ENCODE results near the gene FSTL4. TPM values are rescaled to one million over a fixed set of nuclear protein-coding genes. Genes with fewer than 3 reads are reported as not detected.

FSTL4 gene
- total RNA-seq, 1 experiment from 2014 or later: 0.12 TPM

DNA sequence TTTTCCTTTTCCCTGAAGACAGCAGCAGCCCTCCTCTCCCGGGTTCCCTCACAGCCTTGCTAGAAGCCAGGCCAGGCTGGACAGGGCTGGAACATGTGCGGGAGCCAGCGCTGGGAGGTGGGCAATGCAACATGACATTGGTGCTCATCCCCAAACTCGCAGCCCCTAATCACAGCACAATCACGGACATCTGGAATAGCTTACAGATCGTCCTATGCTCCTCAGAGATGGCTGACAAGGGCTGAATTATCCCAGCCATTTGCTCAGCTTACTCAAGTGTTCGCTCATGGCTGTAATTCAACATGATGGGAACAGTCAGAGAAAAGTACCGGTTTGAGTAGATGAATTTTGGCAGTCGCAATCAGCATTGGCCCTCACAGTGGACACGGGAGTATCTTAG lies 49.8 kb downstream of the FSTL4 start:
- no peak for DNase-seq (ENCODE audit: unreplicated experiment)
- no peaks in the 10 kb centered on the region for H3K36me3 Mint-ChIP-seq (ENCODE audit: insufficient read depth, unreplicated experiment)
- H3K27me3 Mint-ChIP-seq (ENCODE audit: insufficient read depth, unreplicated experiment): peaks cover 85% of the 10 kb centered on the region

DNA sequence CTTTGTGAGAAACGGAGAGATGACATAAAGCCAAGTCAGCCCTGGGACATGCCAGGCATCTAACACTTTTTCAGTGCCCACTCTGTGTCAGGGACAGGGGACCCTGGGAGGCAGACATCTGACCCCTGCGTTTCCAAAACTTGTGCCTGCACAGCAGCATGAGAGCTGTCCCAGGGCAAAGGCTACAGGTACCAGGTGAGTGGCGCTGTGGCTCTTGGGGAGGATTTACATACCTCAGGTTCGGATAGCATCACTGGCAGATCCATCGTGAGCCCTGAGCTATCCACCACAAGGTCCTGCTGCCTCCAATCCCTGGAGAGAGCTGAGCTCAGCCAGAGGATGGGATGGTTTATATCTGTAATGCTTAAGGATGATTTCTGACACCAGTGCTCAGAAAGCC lies 52.4 kb downstream of the FSTL4 start:
- TF ChIP-seq, protein P1, sequence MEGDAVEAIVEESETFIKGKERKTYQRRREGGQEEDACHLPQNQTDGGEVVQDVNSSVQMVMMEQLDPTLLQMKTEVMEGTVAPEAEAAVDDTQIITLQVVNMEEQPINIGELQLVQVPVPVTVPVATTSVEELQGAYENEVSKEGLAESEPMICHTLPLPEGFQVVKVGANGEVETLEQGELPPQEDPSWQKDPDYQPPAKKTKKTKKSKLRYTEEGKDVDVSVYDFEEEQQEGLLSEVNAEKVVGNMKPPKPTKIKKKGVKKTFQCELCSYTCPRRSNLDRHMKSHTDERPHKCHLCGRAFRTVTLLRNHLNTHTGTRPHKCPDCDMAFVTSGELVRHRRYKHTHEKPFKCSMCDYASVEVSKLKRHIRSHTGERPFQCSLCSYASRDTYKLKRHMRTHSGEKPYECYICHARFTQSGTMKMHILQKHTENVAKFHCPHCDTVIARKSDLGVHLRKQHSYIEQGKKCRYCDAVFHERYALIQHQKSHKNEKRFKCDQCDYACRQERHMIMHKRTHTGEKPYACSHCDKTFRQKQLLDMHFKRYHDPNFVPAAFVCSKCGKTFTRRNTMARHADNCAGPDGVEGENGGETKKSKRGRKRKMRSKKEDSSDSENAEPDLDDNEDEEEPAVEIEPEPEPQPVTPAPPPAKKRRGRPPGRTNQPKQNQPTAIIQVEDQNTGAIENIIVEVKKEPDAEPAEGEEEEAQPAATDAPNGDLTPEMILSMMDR (IDR thresholded peaks at IDR 0.05; ENCODE audit: unreplicated experiment): no peak
- no peaks in the 10 kb centered on the region for H3K4me1 Mint-ChIP-seq (ENCODE audit: insufficient read depth, unreplicated experiment)
- CTCF ChIA-PET: interaction anchor here (0.5 to 2.8 kb wide), 4 partner anchors 9 to 135 kb away, joined by 3 to 7 read pairs (median 5); no protein-coding TSS in a partner anchor
- H3K9me3 Mint-ChIP-seq (ENCODE audit: unreplicated experiment): no peaks in the 10 kb centered on the region
- H3K27me3 Mint-ChIP-seq (ENCODE audit: insufficient read depth, unreplicated experiment): peaks cover 86% of the 10 kb centered on the region
- H3K27ac Mint-ChIP-seq (ENCODE audit: low read depth, unreplicated experiment): no peak overlapping the region
- no peak overlapping the region for H3K4me3 Mint-ChIP-seq (ENCODE audit: unreplicated experiment)
- H3K36me3 Mint-ChIP-seq (ENCODE audit: insufficient read depth, unreplicated experiment): no peaks in the 10 kb centered on the region
- BruUV-seq (replicated peaks): no TSS peak
- POLR2A ChIA-PET: no interaction called here
- DNase-seq (ENCODE audit: unreplicated experiment): no peak
- intact Hi-C loops (cut with micrococcal nuclease): no loop called here

More for the DNA sequence above, 49.8 kb downstream of the FSTL4 start:
- ChIA-PET POLR2A (no interaction called here), CTCF (interaction anchor here (0.7 to 1.8 kb wide), 5 partner anchors 9 to 306 kb away, joined by 3 to 5 read pairs (median 3); no protein-coding TSS in a partner anchor)
- intact Hi-C loops (cut with micrococcal nuclease): no loop called here
- BruUV-seq (replicated peaks): no TSS peak
- Mint-ChIP-seq H3K9me3 (ENCODE audit: unreplicated experiment) (no peaks in the 10 kb centered on the region), H3K4me3 (ENCODE audit: unreplicated experiment) (no peak overlapping the region), H3K27ac (ENCODE audit: low read depth, unreplicated experiment) (no peak overlapping the region), H3K4me1 (ENCODE audit: insufficient read depth, unreplicated experiment) (no peaks in the 10 kb centered on the region)
- TF ChIP-seq, protein P1 (IDR thresholded peaks at IDR 0.05; ENCODE audit: unreplicated experiment): no peak

DNA sequence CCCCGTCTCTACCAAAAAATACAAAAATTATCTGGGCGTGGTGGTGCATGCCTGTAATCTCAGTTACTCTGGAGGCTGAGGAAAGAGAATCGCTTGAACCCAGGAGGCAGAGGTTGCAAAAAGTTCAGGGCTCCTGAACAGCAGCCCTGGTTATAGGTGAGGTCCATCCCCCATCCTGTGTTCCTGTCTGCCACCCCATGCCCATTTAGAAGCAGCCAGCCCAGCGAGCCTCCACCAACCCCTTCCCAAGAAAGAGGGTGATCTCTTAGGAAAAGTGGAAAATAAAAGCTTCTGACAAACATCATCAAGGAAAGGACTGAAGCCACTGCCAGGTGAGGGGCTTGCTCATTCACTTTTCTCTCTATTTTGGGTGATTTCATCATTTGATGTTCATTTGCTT lies 55.8 kb downstream of the FSTL4 start:
- no peak overlapping the region for H3K4me3 Mint-ChIP-seq (ENCODE audit: unreplicated experiment)
- no peak for DNase-seq (ENCODE audit: unreplicated experiment)
- intact Hi-C loops (cut with micrococcal nuclease): no loop called here
- TF ChIP-seq, protein P1 (IDR thresholded peaks at IDR 0.05; ENCODE audit: unreplicated experiment): no peak
- peaks cover 86% of the 10 kb centered on the region for H3K27me3 Mint-ChIP-seq (ENCODE audit: insufficient read depth, unreplicated experiment)
- POLR2A ChIA-PET: no interaction called here
- no TSS peak for BruUV-seq (replicated peaks)
- H3K4me1 Mint-ChIP-seq (ENCODE audit: insufficient read depth, unreplicated experiment): no peaks in the 10 kb centered on the region
- CTCF ChIA-PET: no interaction called here
- no peak overlapping the region for H3K27ac Mint-ChIP-seq (ENCODE audit: low read depth, unreplicated experiment)
- H3K36me3 Mint-ChIP-seq (ENCODE audit: insufficient read depth, unreplicated experiment): no peaks in the 10 kb centered on the region
- no peaks in the 10 kb centered on the region for H3K9me3 Mint-ChIP-seq (ENCODE audit: unreplicated experiment)

DNA sequence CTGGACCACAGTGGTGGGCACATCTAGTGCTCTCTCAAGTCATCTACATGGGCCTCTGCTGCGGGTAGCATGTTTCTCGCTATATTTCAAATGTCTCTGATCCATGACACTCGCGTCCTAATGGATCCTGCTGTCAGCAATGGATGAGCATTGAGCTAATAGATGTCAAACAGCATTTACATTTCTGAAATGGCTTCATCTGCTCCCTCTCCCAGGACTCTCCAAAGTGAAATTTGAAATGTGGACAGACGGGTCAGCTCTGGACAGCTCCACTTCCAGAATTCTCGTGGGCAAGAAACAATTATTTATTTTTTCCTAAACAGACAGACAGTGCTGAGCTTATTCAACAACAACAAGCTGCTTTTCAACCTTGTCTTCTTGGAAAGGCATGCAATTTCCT lies 58.1 kb downstream of the FSTL4 start:
- intact Hi-C loops (cut with micrococcal nuclease): no loop called here
- Mint-ChIP-seq H3K27me3 (ENCODE audit: insufficient read depth, unreplicated experiment) (peaks cover 100% of the 10 kb centered on the region), H3K4me3 (ENCODE audit: unreplicated experiment) (no peak overlapping the region), H3K36me3 (ENCODE audit: insufficient read depth, unreplicated experiment) (no peaks in the 10 kb centered on the region), H3K9me3 (ENCODE audit: unreplicated experiment) (no peaks in the 10 kb centered on the region), H3K27ac (ENCODE audit: low read depth, unreplicated experiment) (no peak overlapping the region), H3K4me1 (ENCODE audit: insufficient read depth, unreplicated experiment) (no peaks in the 10 kb centered on the region)
- ChIA-PET POLR2A (no interaction called here), CTCF (interaction anchor here (0.6 to 1.7 kb wide), 4 partner anchors 10 to 482 kb away, joined by 3 to 4 read pairs (median 4); no protein-coding TSS in a partner anchor)
- DNase-seq (ENCODE audit: unreplicated experiment): no peak
- TF ChIP-seq, protein P1 (IDR thresholded peaks at IDR 0.05; ENCODE audit: unreplicated experiment): no peak
- BruUV-seq (replicated peaks): no TSS peak
